ENCODE measurements around the gene TRPC5OS. TPM values are rescaled to one million over a fixed set of nuclear protein-coding genes. Genes with fewer than 3 reads are reported as not detected.
A peak's percentile ranks its signal among the peaks of the same experiment; 100 is the strongest.

Gene TRPC5OS
- not detected in 2 replicates for total RNA-seq

DNA sequence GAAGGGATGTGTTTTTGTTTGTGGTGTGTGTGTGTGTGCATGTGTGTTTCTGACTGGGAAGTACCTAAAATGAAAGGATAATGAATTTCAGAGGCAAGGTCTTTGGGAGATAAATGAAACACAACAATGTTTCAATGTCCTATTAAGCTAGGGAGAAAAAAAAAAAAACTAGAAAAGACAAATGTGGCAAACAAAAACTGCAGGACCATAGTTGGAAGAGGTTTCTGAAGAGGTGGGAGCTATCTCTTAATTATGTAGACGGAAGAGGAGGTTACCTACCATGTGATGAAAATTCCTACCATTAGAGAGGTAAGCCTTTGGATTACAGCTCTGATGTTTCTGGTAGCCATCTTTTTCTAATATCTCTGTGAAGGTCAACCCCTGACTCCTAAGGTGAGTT is at the start of gene TRPC5OS:
TSS of gene TRPC5OS (plus strand) at position 301 of the 400 bp plus-strand sequence. CDS start 25,669 bp downstream, outside the sequence.
- DNase-seq (ENCODE audit: low read depth): no peak

DNA sequence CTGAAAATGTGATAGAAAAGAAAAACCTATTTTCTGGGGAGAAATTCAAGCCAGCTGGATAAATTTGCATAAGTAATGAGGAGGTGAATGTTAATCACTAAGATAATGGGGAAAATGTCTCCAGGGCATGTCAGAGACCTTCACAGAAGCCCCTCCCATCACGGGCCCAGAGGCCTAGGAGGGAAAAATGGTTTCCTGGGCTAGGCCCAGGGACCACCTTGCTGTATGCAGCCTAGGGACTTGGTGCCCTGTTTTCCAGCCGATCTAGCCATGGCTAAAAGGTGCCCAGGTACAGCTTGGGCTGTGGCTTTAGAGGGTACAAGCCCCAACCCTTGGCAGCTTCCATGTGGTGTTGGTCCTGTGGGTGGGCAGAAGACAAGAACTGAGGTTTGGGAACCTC is 46.6 kb upstream of the TRPC5OS start:
- DNase-seq (ENCODE audit: low read depth): no peak

DNA sequence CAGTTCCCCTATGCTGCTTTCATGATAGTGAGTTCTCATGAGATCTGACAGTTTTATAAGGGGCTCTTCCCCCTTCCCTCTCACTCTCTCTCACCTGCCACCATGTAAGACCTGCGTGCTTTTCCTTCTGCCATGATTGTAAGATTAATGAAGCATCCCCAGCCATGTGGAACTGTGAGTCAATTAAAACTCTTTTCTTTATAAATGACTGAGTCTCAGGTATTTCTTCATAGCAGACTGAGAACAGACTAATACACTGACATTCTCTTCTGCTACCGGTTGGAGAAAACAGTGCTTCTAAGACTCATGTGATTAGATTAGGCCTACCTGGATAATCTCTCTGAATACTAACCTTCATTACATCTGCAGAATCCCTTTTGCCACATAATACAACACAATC is 45.4 kb upstream of the TRPC5OS start:
- DNase-seq (ENCODE audit: low read depth): peak; percentile 72

DNA sequence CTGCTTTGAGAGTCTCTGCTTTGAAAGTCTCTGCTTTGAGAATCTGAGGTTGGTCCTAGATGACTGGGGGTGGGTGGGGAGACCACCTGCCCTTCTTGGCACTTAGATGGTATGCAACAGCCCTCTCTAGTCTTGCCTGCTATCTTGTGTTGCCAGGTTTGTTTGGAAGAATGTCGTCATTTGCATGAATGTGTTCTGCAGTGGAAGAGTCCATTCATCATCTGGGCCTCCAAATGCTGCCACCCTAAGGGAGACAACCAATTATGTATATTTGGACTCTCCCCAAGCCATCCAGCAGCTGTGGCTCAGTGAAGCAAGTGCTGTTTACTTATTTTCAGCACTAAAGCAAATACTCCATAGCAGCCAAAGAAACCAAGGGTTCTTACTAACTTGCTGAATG is 44.6 kb upstream of the TRPC5OS start:
- DNase-seq (ENCODE audit: low read depth): peak; percentile 17

DNA sequence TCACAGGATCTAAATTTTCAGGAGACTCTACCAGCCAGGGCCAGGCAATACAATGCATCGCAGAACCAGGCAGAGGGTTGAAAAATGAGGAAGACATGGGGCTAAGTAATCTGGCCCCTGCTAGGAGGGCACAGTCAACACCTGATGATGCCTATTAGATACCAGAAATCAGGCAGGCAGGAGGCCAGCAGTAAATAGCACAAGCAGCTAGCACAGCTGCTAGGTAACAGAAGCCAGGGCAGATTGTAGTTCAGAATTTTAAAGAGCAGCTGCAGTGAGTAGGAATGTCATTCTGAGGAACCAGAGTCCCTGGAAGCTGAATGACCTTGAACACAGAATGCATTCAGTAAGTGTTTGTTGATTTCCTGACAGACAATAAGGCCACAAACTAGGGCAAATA is 38.8 kb upstream of the TRPC5OS start:
- no peak for DNase-seq (ENCODE audit: low read depth)

DNA sequence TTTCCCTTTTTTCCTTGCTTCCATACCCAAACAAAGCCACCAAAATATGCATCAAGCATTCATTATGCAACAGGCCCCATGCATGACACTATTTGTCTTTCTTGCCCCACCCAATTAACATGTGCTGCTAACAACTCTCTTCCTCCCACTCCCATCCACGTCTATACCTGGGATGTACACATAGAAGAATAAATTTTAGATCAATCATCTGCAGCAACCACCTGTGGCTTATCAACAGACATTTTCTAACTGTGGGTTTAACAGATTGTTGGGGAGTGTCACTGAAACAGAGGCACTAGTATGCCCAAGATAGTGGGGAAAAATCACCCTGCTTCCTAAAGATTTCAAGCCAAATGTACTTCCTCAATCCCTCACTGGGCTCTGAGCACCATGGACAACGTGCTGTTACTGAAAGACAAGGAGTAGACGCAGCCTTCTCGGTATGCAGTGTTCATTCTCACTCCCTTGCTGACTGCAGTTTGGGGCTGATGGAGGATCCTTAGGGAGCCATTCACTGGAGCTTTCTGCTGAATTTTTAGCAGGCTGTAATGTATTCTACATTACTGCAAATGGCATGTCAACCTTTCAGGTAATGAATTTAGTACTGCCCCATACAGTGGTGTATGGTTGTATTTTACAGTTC is 28.4 kb upstream of the TRPC5OS start:
- DNase-seq (ENCODE audit: low read depth): no peak

DNA sequence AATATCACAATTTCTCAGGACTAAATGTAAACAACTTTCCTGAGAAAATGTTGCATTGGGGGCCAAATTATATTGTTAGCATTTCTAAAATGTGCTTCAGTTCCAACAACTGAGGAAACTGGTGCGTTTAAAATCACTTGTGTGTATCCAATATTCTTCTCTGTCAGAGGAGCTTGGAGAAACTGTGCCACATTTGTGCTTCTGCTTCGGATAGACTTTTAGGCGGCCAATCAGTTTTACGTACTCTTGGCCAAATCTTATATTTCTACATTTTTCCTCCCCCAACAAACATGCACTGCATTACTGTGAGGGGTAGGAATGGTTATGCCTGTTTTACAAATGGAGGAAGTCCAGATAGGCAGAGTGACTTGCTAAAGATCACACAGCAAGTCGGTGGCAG is 27.4 kb upstream of the TRPC5OS start:
- no peak for DNase-seq (ENCODE audit: low read depth)

DNA sequence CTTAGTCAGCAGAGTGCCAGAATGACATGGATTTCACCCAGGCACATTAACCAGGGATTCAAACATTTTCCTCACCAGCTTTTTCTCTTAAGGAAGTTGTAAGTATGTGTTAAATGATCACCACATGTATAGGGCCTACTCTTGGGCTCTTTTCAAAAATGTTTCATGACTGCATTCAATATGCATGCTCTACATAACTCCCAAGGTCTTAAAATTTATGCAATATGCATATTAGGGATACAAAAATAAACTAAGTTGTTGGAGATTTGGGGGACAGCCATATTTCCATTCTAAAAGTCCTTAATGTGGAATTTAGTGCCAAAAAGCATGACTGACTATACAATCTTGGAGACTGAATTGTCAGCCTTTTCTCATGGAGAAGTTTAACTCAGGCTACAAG is 25.0 kb upstream of the TRPC5OS start:
- no peak for DNase-seq (ENCODE audit: low read depth)

DNA sequence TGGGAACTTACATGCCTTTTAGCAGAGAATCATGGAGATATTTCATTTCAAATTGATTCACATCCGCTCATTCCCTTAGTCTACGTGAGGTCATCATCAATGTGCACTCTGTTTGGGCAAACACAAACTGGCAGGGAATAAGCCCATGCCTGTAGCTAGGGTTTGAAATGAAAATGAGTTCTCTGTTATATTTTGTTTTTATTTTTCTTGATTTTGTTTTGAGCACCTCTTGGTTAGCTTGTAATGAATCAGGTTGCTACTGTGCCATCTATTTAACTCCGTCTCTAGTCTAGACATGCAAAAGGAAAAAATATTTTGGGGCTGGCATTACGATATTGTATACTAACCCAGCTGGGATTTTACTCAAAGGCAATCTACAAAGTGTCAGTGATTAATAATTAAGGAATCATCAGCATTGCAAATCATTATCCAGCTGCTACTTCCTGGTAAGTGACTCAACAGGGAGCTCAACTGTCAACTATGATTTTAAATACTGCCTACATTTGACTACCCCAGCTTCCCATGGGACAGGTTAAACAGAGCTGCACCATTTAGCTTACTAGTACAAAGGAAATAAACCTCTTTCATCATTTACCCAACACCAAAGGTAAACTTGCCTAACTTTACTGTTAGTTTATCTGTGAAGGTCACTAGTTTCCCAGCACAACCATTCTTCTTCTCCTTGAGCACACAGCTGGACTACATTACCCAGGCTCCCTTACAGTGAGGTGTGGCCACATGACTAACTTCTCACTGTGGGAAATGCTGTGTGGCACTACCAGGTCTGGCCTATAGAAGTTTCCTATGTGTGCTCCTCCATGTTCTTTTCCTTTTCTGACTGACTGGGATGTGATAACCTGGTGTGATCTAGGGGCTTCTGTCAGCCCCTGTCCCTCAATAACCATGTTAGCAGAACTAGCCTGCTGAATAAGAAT is 21.2 kb upstream of the TRPC5OS start:
- DNase-seq (ENCODE audit: low read depth): peak; percentile 86

DNA sequence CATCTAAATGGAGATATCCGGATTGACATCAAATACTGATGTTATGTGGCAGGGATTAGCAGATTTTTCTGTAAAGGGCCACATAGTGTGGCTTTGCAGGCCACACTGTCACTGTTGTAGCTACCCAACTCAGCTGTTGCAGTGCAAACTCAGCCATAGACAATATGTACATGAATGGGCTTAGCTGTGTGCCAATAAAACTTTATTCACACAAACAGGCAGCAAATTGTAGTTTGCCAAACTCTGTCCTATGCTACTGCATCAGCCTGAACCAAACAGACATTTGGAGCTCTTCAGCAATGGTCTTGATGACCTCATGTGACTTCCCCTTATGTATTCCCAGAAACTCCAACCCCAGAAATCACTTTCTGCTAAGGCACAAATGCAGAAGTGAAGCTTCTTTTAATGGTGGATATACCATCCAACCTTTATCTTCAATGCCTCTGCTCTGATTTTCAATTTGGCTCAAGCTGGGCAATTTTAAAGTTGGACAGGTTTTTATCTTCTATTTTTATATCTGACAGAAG is 18.4 kb upstream of the TRPC5OS start:
- DNase-seq (ENCODE audit: low read depth): no peak

DNA sequence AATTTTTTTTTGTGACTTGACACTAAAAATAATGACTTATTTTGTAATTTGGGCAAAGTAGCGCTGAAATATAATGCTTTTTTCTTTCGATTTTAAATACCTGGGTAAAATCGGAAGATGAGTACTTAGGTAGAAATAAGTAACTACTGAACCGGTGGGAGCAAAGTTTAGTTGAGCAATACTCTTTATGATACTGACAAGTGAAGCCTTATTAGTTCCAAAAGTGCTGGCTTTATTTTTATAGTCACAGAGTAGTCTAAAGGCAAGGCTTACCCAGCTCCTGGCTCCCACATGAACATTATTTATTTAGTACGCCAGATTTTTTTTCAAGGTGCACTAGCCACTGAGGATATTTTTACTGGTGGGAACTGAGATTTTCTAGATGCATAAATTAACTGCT is 14.4 kb upstream of the TRPC5OS start:
- peak; percentile 13 for DNase-seq (ENCODE audit: low read depth)

DNA sequence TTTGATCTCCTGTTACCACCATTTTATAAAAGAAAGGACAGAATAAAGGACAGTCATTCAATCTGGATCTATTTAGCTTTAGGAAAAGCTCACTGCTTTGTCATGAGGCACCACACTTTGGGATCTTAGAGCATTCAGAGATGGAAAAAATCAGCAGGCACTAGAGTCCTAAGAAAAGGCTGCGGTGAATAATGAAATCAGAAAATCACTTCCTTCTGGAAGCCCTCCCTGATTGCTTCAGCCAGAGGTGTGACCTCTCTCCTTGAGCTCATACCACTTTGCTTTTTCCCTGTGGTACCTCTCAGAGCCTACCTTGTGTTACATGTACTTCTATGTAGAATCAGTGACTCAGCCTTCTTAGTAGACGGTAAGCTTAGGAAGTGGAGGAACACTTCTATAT is 8.7 kb upstream of the TRPC5OS start:
- DNase-seq (ENCODE audit: low read depth): no peak

DNA sequence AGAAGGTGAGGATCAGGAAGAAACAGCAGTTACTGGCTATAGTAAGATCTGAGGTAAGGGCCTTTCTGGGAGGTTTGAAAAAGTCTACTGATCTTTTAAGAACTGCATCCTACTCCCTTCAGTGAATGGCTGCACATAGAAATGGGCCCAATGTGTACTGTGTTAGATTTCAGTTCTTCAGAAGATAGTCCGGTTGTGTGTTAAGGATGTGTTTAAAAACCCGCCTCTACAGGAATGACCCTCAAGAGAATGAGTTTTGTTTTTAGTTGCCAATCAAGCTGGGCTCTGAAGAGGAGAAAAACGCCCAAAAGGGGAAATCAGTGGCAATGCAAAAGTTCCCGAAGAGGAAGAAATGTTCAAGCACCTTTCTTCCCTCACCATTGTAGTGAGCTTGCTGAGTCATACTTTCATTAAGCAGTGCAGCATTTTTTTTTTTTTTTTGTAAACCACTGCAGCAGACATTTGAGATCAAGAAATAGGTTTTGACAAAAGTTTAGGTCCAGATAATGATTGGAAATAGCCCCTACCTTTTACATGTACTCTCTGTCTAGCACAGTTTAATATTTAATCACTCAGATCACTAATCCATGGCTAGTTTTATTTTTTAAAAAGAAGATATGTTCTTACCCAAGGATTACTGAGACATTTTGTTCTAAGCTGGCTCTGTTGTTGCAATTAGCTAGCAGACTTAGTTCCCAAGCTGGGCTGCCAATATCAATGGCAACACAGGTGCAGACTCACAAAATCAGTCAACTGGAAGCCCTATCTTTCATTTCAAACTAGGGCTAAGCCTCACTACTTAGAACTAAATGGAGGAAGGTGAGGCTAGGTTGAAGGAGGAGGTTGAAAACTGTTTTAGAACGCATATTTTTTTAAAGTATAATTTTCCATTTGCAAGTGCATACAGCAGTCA is 7.0 kb upstream of the TRPC5OS start:
- peak; percentile 61 for DNase-seq (ENCODE audit: low read depth)

DNA sequence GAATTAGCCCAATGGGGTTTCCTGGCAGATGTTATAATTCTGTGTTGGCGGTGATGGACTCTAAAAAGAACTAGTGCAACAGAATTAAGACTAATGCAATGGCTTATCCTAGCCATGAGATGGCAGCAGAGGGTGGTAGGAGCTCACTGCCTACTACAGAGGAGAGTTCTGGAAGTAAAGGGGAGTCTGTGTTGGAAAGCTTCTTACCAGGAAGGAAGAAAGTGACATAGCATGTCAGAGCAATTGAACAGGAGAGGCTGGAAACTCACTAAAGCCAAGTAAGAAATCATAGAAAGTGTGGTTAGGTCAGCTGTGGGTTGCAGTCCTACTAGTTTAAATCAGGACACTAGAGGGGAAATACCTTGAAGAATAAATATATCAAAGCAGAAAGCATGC is 6.3 kb upstream of the TRPC5OS start:
- DNase-seq (ENCODE audit: low read depth): peak; percentile 64

DNA sequence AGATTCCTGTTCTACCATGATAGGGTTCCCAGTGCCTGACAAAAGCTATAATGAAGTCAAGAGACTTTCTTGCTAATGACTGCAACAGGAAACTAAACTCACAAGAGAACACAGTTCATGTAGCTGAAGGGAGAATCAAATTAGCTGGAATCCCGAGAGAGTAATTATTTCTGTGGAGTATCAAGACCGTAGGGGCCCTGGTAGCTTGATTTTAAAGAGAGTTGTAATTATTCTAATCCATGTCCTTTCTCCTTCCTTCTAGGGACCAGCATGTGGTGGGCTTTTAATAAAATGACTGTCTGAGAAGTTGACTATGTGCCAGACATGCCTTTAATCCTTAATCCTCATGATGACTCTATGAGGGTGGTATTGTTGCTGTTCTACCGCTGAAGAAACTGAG is 1.7 kb upstream of the TRPC5OS start:
- no peak for DNase-seq (ENCODE audit: low read depth)

DNA sequence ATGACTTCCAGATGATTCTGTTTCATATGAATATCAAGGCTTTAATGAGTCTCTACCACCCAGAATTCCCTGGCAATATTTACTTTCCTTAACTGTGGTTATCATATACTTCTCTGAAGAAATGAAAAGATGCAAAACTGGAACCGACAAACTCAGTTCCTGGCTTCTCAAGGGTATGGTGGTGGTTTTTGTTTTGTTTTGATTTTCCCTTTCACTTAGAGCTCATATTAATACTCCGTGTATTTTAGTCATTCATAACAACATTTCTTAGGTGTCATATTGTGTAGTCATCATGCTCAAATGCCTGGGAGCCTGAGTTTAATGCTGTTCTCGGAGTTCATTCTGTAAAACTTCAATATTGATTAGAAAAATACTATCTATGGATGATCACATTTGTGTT is 665 bp downstream of the TRPC5OS start:
- no peak for DNase-seq (ENCODE audit: low read depth)

DNA sequence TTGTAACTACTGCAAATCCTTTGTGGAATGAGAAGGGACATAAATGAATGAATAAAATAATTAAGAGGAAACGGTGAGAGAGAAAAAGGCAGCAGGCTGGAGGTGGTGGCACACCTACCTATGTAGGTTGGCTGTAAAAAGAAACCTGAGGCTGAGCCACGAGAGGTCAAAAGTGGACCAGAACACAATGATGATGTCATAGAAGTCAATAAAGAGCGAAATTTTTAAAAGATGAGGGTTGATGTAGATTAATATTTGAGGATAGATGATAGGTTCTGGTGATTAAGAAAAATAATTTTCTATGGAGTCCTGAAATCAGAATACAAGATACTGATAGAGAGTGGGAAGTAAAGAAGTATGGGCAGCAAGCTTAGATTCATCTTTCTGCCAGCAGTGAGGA is 1.7 kb downstream of the TRPC5OS start:
- DNase-seq (ENCODE audit: low read depth): no peak

DNA sequence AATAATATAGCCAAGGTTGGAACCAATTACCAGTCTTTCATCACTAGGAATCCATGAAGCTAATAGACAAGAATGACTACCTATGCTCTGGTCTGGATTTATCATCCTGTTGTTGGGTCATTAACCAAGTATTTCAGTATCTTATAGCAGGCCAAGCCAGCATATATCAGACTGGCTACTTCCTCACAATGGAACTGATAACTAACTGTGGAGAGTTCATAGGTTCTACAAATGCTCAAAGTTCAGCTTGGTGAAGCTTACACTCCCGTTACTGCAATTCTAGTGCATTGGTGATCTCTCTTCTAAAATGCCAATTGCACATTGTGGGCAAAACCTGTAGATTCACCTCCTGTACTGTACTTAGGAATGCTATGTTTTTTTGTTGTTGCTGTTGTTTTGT is 4.8 kb downstream of the TRPC5OS start:
- no peak for DNase-seq (ENCODE audit: low read depth)

DNA sequence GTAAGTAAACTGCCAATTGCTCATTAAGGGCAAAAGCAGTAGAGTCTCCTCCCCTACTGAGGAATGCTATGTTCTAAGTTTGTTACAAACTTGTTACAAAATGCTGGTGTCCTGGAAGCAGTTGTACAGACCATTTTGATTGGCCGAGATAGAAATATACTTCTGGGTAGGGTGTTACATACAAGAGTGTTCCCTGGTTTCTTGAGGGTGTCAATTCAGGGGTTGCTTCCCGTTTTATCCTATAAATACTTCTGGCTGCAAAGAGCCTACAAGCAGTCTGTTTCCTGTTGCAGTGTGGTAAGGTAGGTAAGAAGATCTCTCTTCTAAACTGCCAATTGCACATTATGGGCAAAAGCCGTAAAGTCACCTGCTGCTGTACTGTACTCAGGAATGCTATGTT is 5.7 kb downstream of the TRPC5OS start:
- no peak for DNase-seq (ENCODE audit: low read depth)

DNA sequence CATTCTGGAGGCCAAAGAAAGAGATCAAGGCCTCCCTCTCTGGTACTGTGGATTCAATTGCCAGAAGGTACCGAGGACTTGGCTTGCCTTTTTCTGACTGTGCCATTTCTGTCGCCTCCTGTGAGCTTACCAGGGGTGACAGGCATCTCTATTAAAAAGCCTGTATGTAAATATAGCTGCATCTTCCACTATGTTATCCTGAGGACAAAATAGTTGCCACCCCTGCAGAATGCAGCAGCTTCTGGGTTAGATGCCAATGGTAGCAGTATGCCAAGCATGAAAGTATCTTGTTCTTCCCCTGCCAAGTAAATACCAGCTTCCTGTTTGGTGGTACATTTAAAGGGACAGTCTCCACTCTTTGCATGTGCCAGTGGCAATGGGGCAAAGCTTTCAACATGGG is 10.7 kb downstream of the TRPC5OS start:
- DNase-seq (ENCODE audit: low read depth): no peak

DNA sequence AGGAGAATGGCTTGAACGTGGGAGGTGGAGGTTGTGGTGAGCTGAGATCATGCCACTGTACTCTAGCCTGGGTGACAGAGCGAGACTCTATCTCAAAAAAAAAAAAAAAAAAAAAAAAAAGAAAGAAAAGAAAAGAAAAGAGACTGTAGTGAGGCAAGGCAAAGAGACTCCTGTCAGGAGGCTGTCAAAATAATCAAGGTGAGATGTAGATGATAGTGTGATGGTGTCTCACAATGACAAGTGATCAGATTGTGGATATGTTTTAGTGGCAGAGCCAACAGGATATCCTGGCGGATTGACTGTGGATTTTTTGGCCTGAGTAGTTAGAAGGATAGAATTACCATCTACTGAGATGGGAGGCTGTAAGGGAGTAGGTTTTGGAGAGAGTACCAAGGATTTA is 12.6 kb downstream of the TRPC5OS start:
- no peak for DNase-seq (ENCODE audit: low read depth)

DNA sequence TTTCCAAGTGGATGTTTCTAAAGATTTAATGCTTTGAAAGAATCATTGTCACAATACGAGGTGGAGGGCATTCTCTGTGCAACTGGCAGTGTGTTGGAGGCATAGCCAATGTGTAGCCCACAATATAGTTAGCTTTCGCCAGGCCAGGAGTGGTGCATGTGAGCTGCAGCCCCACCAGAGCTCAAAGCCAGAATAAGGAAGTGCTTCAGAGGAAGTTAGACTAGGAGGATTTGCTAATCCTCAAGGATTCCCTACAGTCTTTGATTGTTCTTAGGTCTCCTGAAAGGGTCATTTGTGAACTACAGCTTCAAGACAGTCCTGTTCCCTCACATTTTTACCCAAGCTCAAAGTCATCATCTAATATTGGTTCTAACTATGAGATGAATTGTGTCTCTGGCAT is 16.4 kb downstream of the TRPC5OS start:
- DNase-seq (ENCODE audit: low read depth): no peak
